Measurements from ENCODE around the gene TTN. TPM values are rescaled to one million over a fixed set of nuclear protein-coding genes. Genes with fewer than 3 reads are reported as not detected.

The TTN gene
- total RNA-seq, 4 donors from 2014 or later, result 9.3 to 59.8 (median 29.4) TPM

- no peak for TF ChIP-seq CTCF (IDR thresholded peaks at IDR 0.05; ENCODE audit: low read depth)
Observed at GRCh38 chr2:178498137-178498536, 309.1 kb downstream of the TTN start.

- no peak for TF ChIP-seq CTCF (IDR thresholded peaks at IDR 0.05; ENCODE audit: low read depth)
Observed at GRCh38 chr2:178496049-178496448, 311.2 kb downstream of the TTN start.

GRCh38 chr2:178491612-178492011, 315.6 kb downstream of the TTN start:
- TF ChIP-seq CTCF (IDR thresholded peaks at IDR 0.05; ENCODE audit: low read depth), result no peak

- no peak for TF ChIP-seq CTCF (IDR thresholded peaks at IDR 0.05; ENCODE audit: low read depth)
Observed at GRCh38 chr2:178485356-178485755, 321.9 kb downstream of the TTN start.

- no peak for TF ChIP-seq CTCF (IDR thresholded peaks at IDR 0.05; ENCODE audit: low read depth)
Observed at GRCh38 chr2:178484245-178485041, 322.8 kb downstream of the TTN start.

GRCh38 chr2:178482437-178482836, 324.8 kb downstream of the TTN start:
- TF ChIP-seq CTCF (IDR thresholded peaks at IDR 0.05; ENCODE audit: low read depth), result no peak

GRCh38 chr2:178480227-178481181, 326.7 kb downstream of the TTN start, which contains the start of gene PLEKHA3:
Gene PLEKHA3 (plus strand): TSS chr2:178480457. CDS start chr2:178480870, 413 bp downstream.
- no peak for TF ChIP-seq CTCF (IDR thresholded peaks at IDR 0.05; ENCODE audit: low read depth)
